Germinal center (tissue), 1 donor: Measurements from ENCODE around the gene TPCN1.

Experiments used
- DNase-seq: peaks from one replicate; pipeline ENCODE4 v3.0.0; 2012; ENCODE audit warnings: mixed read lengths, low spot score

TPCN1 gene

DNA sequence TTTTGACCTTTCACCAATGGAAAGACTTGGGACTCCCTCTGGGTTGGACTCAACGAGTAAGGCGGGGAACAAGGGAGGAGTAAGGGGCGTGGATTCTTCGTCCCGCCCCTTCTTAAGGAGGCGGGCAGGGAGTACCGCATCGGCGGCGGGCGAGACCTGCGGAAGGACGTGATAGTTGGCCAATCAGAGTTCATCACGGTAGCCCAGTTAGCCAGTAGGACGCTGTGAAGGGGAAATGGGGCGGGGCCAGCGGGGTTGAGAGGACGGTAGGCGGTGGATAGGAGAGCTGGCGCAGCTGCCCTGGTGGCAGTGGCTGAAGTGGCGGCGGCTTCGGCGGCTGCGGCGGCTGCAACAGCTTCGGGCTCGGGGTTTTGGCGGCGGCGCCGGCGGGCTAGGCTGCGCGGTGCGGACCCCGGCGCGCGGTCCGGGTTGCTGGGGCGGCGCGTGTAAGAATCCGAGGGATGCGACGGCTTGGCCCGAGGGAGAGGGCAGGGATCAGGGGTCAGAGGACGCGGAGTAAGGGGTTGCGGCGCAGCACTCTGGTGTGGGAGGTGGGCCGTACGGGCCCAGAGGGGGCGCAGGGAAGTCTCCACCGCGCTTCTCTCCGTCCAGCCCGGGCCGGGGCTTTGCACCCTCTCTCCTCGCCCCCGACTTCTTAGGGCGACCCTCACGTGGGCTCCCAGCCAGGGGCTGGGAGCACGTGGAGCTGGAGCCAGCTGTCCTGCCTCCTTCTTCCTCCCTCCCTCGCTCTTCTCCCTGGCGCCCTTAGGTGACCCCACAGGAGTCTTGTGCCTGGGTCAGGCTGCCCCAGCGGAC, at the start of gene TPCN1:
TSS of gene TPCN1 (plus strand) at position 284 of the 816 bp plus-strand sequence. CDS start 5,389 bp downstream, outside the sequence.
- peak; percentile 98 for DNase-seq

DNA sequence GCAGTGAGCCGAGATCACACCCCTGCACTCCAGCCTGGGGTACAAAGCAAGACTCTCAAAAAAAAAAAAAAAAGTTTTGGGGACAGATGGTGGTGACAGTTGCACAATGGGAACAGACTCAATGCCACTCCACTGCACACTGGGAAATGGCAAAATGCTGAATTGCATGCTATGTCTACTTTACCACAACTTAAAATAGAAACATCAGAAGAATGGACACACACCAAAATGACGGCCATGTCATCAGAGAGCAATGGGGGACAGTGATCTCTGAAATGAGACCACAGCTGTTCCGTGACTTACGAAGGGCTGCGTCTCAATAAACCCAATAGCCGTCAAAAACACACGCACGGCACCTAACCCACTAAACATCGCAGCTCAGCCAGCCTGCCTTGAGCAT, 49.7 kb upstream of the TPCN1 start:
- DNase-seq: no peak

DNA sequence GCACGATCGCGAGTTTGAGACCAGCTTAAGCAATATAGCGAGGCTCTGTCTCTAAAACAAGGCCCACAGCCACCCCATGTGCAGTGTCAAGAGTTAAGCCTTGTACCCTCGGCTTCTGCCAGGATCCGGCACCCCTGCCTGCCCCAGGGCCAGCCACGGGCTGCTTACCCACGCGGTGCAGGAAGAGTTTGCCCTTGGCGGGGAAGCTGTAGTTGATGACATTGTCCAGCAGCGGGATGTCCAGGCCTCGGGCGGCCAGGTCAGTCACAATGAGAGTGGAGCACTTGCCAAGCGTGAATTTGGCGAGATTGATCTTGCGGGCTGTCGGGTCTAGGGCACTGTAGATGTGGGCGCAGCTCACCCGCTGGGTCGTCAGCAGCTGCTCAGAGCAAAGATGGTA, 49.1 kb upstream of the TPCN1 start:
- no peak for DNase-seq

DNA sequence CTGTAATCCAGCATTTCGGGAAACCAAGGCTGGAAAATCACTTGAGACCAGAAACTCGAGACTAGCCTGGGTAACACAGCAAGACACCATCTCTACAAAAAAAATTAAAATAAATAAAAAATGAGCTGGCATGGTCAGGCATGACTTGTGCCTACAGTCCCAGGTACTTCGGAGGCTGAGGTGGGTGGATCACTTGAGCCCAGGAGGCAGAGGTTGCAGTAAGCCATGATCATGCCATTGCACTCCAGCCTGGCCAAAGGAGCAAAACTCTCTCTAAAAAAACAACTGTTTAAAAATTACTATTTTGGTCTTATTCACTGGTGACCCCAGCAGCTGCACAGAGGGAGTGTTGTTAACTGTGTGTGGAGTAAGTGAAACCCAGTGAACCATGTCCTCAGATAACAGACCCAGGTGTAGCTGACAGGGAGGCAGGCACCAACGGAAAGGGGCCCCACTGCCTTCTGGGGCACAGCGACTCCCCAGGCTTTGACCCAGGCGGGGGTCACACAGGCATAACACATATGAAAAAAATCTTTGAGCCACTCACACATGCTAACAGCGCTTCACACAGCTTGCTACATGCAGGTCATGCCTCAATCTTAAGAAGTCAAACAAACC, 48.1 kb upstream of the TPCN1 start:
- DNase-seq: peak; percentile 53

DNA sequence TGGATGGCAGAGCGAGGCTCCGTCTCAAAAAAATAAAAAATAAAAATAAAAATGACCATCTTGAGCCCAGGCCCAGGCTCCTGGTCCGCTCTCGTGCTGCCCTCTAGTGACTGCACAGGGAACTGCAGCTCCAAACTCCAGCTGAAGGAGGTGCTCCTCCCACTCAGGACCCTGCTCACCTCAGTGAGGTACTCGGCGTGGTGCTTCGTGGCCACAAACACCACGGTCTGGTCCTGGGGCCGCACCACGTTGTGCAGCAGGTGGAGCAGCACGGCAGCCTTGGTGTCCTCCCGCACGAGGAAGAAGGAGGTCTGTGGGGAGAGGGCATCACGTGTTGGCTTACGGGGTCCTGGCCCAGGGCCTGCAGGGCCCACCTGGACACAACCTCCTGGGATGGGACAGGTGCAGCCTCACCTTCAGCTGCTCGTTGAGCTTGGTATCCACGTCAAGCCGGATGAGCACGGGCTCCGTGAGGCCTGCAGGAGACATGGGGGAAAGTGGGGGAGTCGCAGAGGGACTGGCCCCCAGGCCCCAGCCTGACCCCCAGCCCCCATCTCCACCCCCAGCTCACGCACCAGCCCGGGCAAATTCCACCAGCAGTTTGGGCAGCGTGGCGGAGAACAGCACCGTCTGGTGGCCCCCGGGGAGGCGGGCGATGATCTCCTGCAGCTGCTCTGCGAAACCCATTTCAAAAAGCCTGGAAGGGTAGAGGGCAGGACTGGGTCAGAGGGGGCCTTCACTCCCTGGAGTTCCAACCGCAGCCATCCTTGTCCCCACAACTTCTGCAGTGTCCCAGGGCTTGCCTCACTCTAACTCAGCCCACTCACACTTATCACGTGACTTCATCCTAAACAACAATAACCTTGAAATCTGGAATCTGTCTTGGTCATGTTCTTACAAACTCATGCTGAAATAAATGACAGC, 46.5 kb upstream of the TPCN1 start:
- peak; percentile 86 for DNase-seq

DNA sequence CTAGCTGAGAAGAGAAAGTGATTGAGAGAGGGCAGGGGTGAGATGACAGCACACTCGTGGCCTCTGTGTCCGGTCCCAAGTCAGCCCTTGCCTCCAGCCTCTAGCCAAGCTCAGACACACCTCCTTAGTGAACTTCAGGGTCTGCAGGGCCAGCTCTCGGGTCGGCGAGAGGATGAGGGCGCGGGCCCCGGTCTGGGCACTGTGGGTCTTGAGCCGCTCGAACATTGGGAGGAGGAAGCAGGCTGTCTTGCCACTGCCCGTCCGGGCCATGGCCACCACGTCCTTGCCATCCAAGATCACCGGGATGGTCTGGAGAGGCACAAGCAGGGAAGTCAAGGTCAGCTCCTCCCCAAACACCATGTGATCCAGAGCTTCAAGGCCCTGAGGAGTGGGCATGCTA, 42.2 kb upstream of the TPCN1 start:
- no peak for DNase-seq

DNA sequence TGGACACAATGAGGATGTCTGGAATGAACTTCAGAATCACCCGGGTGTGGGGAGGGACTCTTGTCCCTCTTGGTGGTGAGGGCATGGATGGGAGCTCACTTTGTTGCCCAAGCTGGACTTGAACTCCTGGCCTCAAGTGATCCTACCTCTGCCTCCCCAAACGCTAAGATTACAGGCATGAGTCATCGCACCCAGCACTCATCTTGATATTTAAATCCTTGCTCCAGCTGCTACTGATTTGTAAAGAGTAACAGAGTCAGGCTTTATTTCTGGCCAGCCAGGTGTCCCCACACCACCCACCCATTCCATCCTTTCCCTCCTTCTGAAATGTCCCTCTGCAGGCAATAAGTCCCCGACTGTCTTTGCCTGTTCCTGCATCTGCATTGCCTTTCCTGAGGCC, 40.9 kb upstream of the TPCN1 start:
- DNase-seq: no peak

DNA sequence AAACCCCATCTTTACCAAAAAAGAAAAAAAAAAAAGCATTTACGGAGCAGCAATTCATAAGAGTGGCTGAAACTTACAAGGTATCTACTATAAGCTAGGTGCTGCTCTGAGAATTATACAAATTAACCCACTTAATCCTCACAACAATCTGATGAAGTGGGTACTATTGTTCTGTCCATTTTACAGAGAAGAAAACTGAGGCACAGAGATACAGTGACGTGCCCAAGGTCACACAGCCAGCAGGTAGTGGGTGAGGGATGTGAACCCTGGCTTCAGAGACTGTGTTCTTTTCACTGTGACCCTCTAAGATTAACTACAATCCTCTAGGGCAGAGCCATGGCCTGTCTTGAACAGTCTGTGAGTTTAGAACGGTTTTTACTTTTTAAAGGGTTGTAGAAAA, 39.3 kb upstream of the TPCN1 start:
- DNase-seq: no peak

DNA sequence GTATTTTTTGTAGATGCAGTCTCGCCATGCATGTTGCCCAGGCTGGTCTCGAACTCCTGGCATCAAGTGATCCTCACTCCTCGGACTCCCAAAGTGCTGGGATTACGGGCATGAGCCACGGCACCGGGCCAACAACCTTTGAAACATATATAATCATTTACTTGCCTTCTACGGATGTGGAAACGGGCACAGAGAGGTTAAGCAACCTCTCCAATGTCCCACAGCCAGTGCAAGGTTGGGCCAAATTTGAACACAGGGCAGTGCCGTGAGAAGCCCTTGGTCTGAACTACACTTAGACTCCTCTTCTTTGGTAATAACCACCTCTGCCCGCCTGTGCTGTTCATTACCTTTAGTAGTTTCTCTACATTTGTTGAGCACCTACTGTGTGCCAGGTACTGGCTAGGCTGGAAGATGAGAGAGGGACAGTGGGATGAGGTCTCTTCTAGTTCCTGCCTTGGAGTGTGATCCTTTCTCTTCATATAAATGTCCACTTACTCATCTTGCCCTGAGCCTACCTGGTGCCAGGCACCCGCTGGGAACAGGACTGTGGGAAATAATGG, 38.2 kb upstream of the TPCN1 start:
- DNase-seq: no peak

DNA sequence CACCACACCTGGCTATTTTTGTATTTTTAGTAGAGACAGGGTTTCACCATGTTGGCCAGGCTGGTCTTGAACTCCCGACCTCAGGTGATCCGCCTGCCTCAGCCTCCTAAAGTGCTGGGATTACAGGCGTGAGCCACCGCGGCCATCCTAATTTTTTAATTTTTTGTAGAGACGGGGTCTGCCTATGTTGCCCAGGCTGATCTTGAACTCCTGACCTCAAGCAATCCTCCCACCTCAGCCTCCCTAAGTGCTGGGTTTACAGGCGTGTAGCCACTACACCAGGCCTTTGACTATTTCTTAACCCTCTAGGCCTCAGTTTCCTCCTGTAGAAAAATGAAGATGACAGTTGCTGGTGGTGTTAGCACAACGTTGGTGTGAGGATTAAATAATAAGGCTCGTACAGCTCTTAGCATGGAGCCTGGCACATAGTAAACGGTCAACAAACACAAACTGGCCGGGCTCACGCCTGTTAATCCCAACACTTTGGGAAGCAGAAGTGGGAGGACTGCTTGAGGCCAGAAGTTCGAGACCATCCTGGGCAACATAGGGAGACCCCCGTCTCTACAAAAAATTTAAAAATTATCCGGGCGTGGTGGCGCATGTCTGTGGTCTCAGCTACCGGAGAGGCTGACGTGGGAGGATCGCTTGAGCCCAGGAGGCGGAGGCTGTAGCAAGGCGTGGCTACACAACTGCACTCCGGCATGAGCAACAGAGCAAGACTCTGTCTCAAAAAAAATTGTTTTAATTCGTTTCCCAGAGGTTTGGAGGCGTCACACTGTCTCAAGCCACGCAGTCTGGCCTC, 37.0 kb upstream of the TPCN1 start:
- no peak for DNase-seq

DNA sequence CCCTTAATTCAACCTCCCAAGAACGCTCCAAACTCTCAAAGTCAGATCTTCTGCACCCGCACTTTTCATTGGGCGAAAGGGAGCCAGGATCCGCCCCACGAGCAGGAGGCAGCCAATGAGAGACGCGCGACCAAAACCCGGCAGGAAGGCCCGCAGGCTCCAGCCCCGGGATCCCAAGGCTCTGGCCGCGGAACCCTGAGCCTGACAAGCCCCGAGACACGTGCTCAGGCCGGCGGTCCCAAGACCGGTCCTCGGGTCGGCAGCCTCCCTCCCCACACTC, 36.4 kb upstream of the TPCN1 start:
- DNase-seq: peak; percentile 93

DNA sequence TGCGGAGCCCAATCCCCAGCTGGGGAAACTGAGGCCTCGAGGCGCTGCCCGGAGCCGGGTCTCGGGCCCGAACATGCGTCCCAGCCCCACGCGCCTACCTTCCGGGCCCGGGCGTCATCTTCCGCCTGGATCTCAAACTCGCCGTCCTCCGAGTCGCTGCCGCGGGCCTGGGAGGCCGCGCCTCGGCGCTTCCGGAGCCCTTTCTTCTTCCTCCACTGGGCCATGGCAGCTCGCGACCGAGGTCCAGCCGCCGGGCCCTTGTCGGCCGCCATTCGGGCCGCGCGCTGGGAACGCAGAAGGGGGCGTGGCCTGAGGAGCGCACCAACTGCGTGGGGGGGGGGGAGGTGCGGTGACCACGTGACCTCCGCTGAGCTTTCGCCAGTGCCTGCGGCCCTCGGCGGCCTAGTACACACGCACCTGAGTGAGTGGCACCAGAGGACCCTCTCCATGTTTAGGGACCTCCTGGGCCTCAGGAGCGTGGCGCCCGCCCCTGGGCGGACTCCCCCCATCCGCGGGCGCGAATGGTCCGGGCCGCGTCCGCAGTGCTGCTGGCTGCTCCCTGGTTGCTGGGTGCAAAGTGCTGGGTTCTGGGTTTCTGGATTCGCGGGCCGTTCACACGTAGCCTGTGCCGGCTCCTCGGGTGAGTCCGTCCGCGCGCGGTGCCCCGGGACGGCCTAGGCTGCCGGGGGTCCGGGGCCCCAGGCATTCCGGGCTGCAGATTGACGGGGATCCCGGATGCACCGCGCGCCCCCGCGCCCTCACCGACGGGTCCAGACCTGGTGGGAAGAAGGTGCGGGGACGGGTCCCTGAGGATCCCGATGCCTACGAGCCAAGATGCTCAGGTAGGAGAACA, 35.9 kb upstream of the TPCN1 start, which contains the start of the genes DDX54 and RITA1:
TSS of gene DDX54 (minus strand) at position 299 of the 853 bp plus-strand sequence. CDS start at position 272, 27 bp downstream.
TSS of gene RITA1 (plus strand) at position 542 of the 853 bp plus-strand sequence. CDS start 1,026 bp downstream, outside the sequence.
- DNase-seq: peak; percentile 75

DNA sequence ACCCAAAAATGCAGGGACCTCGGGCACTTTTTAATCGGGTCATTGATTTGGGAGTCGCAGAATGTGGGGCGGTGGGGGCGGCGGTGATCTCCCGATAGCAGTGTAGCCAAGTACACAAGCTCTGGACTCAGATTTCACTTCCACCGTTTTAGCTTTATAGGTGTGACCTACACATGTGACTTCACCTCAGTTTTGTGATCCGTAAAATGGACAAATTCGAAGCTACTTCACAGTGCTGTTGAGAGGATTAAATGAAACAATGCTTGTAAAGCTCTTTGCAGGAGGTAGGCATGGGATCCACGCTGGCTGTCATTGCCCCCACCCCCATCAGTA, 35.3 kb upstream of the TPCN1 start:
- DNase-seq: no peak

DNA sequence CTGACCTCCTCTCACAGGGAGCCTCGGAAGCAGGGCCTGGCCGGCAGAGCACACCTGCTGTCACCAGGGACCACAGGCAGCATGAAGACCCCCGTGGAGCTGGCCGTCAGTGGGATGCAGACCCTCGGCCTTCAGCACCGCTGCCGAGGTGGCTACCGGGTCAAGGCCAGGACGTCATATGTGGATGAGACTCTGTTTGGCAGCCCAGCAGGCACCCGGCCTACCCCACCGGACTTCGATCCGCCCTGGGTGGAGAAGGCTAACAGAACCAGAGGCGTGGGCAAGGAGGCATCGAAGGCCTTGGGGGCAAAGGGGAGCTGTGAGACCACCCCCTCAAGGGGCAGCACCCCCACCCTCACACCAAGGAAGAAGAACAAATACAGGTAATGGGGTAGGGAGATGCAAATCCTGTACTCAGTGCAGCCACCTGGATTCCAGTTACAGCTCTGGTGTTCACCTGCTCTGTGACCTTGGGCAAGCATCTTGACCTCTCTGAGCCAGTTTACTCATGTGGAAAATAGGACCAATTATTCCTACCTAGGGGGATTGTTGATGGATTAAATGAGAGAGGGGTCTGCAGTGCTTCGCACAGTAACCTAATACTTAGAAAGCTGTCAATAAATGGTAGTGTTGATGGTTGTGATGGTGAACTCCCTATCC, 34.5 kb upstream of the TPCN1 start:
- DNase-seq: no peak

DNA sequence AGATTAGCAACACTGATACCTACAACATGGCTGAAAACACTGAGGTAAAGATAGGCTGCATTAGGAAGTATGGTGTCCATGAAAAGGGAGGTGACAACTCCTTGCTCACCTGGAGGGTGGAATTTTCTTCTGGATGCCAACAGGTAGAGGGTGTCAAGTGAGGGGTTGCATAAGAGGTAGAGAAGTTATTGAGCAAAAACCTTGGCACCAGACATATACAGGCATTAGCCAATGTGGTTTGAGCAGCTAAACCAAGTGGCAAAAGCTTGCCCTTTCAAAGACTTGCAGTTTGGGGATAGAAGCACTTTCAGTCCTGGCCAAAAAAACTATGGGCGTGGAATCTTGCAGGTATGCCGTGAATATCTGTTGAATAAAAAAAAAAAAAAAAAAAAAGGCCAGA, 31.9 kb upstream of the TPCN1 start:
- no peak for DNase-seq

DNA sequence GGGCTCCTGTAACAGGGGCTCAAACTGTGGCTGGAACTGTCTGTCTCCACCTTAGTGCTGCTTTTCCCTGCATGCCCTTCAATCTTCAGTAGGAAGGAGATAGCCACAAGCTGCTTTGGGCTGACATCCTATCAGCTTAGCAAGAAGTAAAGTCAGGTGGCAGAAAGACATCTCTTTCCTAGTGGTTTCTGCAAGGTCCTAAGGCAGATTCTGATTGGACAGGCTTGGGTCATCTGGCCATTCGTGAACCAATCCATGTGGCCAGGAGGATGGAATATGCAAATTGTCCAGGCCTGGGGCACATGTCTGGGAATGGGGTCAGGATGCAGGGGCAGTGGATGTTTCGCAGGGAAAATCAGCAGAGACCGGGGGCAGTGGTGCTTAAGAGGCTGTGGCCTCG, 30.5 kb upstream of the TPCN1 start:
- DNase-seq: no peak

DNA sequence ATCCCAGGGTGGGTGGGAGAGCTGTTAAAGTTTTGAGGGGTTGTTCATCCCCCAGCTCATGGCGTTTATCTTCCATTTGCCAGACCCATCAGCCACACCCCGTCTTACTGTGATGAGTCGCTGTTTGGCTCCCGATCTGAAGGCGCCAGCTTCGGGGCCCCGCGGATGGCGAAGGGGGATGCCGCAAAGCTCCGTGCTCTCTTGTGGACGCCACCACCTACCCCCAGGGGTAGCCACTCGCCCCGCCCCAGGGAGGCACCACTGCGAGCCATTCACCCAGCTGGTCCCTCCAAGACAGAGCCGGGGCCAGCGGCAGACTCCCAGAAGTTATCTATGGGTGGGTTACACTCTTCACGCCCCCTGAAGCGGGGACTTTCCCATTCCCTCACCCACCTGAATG, 30.0 kb upstream of the TPCN1 start:
- no peak for DNase-seq

DNA sequence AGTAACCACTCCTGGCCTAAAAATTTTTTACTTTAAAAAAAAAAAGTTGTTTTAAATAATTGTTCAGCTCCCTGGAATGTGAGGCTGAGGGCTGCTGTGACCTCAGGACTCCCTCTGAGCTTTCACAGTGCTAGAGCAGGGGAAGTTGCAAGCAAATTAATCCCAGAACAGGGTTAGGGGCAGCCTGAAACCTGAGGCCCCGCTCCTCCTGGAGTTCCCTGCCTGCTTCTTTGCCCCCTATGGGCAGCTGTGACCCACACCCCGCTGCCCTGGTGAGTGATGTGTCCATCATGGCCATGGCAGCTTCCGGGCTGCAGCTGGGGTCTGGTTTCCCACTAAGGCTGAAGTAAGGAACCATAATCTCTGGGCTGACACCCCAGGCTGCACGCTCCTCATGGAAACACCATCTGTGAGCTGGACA, 26.3 kb upstream of the TPCN1 start:
- no peak for DNase-seq

DNA sequence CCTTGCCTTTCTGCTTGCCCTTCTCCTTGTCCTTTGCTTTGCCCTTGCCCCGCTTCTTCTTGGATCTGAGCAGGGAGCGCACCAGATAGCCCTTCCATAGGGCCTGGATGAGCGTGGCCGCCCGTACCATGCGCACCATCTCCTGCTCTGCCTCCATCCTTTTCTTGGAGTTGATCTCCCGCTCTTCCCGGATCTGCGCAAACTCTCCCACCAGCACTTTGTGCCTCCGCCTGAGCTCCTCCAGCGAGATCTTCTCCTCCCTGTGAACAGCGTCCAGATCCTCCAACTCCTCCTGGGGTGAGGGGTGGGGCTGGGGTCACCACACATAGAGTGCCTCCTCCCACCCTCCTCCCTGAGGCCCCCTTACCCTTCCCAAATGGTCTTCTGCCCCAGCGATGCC, 25.7 kb upstream of the TPCN1 start:
- no peak for DNase-seq

DNA sequence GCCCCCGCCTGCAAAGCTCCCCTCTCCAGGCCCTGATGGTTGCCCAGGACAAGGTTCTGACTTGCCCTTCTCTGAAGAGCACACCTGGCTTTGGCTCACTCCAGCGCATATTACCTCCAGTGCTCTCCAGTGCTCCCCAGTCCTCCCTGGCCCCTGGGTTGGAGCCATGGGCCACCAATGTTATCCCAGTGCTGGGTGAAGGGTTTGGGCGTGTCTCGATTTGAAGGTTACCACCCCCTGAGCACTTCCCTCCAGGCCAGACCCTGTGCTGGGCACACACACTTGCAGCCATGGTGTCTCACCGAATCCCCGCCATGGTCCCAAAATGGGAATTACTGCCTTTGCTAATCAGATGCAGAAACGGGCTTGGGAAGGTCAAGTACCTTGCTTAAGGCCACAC, 24.7 kb upstream of the TPCN1 start:
- DNase-seq: no peak
